Epidermal melanocyte (primary cell): ENCODE measurements around the gene IGLL5.

Source experiments
- DNase-seq: peaks from one replicate; pipeline ENCODE4 v3.0.0; 2011; ENCODE audit warnings: low spot score; ENCODE audit not compliant: insufficient read length

The IGLL5 gene

DNA sequence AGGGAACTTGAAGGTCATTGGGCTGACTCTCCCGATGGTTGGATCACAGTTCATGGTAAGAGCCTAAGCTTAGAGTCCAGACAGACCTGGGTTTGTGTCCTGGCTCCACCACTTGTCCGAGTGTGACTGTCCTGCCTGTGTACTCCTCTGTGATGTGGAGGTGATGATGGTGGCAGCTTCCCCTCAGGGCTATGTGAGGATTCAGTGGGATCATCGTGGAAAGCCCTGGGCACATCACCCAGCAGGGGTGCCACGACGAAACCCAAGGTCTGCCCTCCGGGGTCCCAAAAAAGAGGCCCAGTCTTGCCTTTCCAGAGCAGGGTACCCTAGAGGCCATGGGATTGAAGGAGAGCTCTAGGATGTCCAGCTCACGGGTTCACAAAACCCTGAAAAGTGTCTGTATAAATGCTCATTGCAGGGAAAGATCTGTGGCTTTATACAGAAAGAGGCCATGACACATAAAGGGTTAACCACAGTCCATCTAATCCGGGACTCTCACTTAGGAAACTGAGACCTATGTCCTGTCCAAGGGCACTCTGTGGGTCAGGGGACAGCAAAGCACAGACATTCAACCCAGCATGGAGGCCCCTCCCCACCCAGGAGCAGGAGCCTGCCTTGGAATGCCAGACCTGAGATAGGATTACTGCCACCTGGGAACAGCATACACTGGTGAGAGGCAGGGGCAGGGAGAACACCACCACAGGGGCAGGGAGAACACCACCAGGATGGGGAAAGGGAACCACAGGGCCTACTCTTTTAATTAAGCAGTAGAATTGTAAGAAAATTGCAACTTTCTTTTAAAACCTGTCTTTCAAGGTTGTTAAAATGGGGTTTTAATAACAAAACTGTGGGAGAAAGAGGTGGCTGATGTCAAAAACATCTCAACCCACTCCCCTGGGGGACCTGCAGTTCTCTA lies 51.3 kb downstream of the IGLL5 start:
- no peak for DNase-seq

GRCh38 chr22:22939588-22940368 lies 52.2 kb downstream of the IGLL5 start:
- no peak for DNase-seq

GRCh38 chr22:22940961-22941605 lies 53.5 kb downstream of the IGLL5 start:
- no peak for DNase-seq

DNA sequence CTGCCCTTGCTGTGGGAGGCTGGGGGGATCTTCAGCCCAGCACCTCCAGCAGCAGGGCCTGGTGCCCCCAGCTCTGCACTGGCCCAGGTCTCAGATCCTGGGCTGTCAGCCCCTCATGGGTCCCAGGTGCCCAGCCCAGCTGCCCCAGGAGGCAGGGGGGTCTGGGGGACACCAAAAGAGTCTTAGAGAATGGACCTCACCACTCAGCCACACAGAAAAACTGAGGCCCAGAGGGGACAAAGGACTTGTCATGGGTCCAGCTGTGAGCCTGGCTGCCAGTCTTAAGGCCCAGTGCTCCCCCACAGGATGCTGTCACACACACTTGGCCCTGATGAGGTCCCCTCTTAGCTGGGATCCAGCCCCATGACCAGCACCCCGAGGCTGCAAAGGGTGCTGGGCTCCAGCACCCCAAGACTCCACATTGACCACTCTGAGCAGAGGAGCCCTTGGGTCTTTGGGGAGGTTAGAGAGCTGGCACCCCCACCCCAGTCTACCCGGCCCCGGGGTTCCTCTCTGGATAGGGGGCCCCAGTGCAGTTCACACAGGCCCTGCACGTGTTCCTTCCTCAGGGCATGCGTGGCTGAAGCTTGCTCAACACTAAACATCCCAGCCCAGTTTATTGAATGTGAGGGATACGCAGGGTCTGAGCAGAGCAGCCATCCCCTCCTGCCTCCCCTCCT lies 54.4 kb downstream of the IGLL5 start:
- no peak for DNase-seq

DNA sequence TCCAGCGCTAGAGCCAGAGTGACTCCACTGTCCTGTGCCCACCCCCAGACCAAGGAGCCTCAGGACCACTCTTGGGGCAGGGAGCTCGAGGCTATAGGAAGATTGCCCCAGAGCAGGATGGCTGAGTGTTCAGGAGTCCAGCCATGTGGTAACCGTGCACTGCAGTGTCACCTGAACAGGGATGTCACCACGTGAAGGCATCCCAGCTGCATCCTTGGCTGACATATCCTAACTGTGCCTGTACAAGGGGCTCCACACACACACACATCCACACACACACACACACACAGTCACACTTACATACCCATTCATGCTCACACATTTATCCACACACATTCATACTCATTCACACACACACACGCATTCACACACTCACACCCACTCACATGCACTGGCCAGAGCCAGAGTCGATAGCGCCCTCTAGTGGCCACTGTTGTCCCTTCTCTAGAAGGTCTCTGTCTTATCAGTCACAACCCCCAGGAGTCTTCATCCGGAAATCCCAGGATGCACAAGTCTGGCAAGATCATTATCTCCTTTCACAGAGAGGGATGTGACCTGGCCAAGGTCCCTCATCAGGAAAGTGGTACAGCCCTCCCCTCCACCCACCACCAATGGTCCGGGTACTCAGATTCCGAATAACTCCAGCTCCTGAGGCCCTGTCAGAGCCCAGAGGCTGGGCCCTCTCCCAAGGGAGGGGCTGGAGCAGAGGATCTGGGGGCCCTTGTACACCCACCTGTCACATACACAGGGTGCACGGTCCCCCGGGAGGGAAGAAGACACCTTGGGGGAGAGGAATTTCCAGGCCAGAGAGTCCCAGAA lies 55.1 kb downstream of the IGLL5 start:
- DNase-seq: no peak

- no peak for DNase-seq
These were observed 56.1 kb downstream of the IGLL5 start for GRCh38 chr22:22943521-22944267.

DNA sequence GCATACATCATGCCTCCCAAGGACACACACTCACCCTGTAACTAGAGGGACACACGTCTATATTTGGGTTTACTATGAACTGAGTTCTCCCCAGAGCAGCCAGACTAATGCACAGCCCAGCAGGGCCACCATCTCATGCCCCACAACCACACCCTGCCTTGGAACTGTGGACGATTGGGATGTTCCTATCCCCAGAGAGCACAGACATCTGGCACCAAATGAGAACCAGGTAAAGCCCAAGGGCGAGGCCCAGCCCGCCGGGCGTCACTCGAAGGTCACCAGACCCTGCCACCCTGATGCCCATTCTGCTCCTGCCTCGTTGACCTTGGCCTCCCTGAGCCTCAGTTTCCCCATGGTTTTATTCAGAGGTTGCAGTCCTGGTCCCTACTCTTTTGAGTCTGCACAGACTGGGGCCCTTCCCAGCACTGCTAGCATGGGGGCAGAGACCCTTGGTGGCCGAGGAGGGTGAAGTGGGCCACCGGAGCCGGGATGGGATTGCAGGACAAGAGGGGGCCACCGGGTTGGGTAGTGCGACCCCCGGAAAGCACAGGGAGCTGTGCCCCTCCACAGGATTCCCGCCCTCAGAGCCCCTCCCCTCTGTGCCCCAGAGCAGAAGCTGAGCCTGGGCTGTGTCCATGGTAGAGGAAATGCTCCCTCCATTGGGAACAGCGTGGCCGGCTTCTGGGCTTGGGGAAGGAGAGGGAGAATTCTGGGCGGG lies 56.8 kb downstream of the IGLL5 start:
- no peak for DNase-seq

DNA sequence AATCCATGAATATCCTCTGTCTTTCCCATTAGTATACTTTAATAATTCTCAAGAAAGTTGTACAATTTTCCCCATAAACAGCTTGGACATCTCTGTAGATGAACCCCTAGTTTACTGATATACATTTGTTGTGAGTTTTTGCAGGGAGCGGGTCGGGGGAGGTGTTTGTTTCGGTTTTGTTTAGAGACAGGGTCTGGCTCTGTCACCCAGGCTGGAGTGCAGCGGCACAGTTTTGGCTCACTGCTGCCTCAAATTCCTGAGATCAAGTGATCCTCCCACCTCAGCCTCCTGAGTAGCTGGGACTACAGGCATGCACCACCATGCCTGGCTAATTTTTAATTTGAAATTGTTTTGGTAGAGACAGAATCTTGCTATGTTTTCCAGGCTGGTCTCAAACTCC lies 57.6 kb downstream of the IGLL5 start:
- DNase-seq: no peak
